GM15510 (cell line): ENCODE data around the gene PAK3.

Experiments used
- POLR2A ChIP-seq: IDR thresholded peaks from 3 replicates; pipeline ENCODE4 v1.6.1; 2011; ENCODE audit warnings: borderline replicate concordance; ENCODE audit not compliant: insufficient read length; ENCODE audit errors: extremely low read depth

PAK3 gene

GRCh38 chrX:111265486-111265885, 169.5 kb downstream of the PAK3 start:
- no peak for TF ChIP-seq POLR2A

GRCh38 chrX:111268506-111268905, 172.5 kb downstream of the PAK3 start:
- no peak for TF ChIP-seq POLR2A

- TF ChIP-seq POLR2A: no peak
Measured at GRCh38 chrX:111270339-111270738, 174.3 kb downstream of the PAK3 start, which contains the start of gene CAPN6. Gene CAPN6, minus strand, starts transcription at chrX:111270483. Its CDS starts 6,547 bp downstream, at chrX:111263936.
